ENCODE results near the gene TAF7L.

The TAF7L gene

GRCh38 chrX:101219864-101220346, 71.2 kb downstream of the TAF7L start:
- no peaks in the 10 kb centered on the region for H3K4me1 ChIP-seq (ENCODE audit: control insufficient read depth, insufficient read depth, low read length)
- H3K36me3 ChIP-seq (ENCODE audit: control insufficient read depth, insufficient read depth, low read length): no peaks in the 10 kb centered on the region
- H3K4me3 ChIP-seq (ENCODE audit: low read length): no peak overlapping the region
- H3K9me3 ChIP-seq (ENCODE audit: control insufficient read depth, low read length): no peaks in the 10 kb centered on the region
- H3K9ac ChIP-seq (ENCODE audit: low read length): no peak overlapping the region
- H3K27me3 ChIP-seq (ENCODE audit: control insufficient read depth, insufficient read depth, low read length): no peaks in the 10 kb centered on the region

DNA sequence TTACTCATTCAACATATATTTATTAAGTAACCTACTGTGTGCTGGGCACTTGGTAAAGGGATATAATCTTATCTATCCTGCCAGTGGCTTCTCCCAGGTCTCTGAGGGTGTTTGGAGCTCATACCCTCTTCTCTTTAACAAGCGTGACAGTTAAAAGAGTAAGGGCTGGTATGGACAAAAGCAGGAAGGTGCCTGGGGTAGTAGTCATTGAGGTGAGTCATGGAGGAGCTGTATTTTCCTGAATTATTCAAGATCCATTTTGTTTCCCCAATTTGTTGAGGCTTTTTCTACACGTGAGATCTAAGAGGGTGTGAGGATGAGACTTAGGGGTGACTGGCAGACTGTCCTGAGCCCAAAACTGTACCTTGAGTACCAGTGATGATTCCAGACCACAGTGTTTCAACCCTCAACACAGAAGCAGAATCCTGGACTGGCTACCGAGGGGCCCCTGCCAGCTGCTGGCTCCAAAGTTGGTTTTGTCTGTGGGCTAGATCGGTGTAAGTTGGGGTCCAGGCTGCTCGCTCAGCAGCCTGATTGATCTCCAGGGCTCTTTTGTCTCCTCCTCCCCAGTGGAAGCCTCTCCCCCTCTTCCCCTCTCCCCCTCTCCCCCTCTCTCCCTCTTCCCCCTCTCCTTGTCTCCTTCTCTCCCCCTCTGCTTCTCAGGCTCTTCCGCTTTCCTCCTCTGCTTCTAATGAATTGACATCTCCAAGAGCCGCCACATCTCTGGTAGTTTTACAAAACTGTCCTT, 71.8 kb downstream of the TAF7L start, which contains the start of gene DRP2:
Gene DRP2 (plus strand): TSS at position 671 of the 748 bp plus-strand sequence. CDS start 11,862 bp downstream, outside the sequence.
- Histone ChIP-seq H3K9ac (ENCODE audit: low read length) (no peak within 1 kb of the TSS), H3K4me1 (ENCODE audit: control insufficient read depth, insufficient read depth, low read length) (no peaks in the 10 kb centered on the region), H3K4me3 (ENCODE audit: low read length) (no peak within 1 kb of the TSS), H3K27me3 (ENCODE audit: control insufficient read depth, insufficient read depth, low read length) (no peaks in the 10 kb centered on the region), H3K9me3 (ENCODE audit: control insufficient read depth, low read length) (no peaks in the 10 kb centered on the region), H3K36me3 (ENCODE audit: control insufficient read depth, insufficient read depth, low read length) (no peaks in the 10 kb centered on the region)

All from mucosa of stomach (tissue), 1 donor.